ENCODE data around the gene WBP1L.

WBP1L gene

DNA sequence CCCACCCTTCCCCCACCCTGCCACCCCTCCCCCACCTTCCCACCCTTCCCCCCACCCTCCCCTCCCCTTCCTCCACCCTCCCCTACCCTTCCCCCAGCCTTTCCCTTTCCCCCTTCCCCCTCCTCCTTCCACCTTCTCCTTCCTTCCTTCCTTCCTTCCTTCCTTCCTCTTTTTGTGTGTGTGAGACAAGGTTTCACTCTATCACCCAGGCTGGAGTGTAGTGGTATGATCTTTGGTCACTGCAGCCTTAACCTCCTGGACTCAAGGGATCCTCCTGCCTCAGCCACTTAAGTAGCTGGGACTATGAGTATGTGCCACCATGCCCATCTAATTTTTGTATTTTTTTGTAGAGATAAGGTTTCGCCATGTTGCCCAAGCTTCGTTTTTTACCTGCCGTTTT is 58.2 kb downstream of the WBP1L start:
- CTCF ChIA-PET = interaction anchor here (0.6 to 2.4 kb wide), 3 partner anchors 21 to 1035 kb away, joined by 4 to 7 read pairs (median 6); no protein-coding TSS in a partner anchor

GRCh38 chr10:102802920-102803534 is 59.3 kb downstream of the WBP1L start:
- CTCF ChIA-PET = interaction anchor here (0.6 kb wide), 1 partner anchor 76 kb away, joined by 5 read pairs; no protein-coding TSS in a partner anchor
- POLR2A ChIA-PET = no interaction called here
- H3K4me3 ChIP-seq (ENCODE audit: low read depth, low read length) = no peak overlapping the region
- H3K9me3 ChIP-seq (ENCODE audit: control insufficient read depth, insufficient read depth, low read depth, low read length) = no peaks in the 10 kb centered on the region
- H3K27ac ChIP-seq (ENCODE audit: extremely low read depth, low read depth, low read length) = no peak overlapping the region
- H3K4me1 ChIP-seq (ENCODE audit: control insufficient read depth, insufficient read depth, low read length) = no peaks in the 10 kb centered on the region
- TF ChIP-seq REPIN1 (tag by site-specific recombination; IDR thresholded peaks at IDR 0.05; ENCODE audit: low read depth) = no peak
- TF ChIP-seq ZNF223 (tag by site-specific recombination; IDR thresholded peaks at IDR 0.05) = no peak
- no peak for TF ChIP-seq ZNF48 (tag by site-specific recombination; IDR thresholded peaks at IDR 0.05)
- H3K36me3 ChIP-seq (ENCODE audit: control insufficient read depth in 2 of 2, insufficient read depth in 1 of 2, low read length in 2 of 2) = peaks cover 3 to 32% of the 10 kb centered on the region in 2 experiments; a peak in 2 of 3 replicates

More for the DNA sequence above, 58.2 kb downstream of the WBP1L start:
- Histone ChIP-seq H3K27ac (ENCODE audit: extremely low read depth, low read depth, low read length) (no peak overlapping the region), H3K9me3 (ENCODE audit: control insufficient read depth, insufficient read depth, low read depth, low read length) (no peaks in the 10 kb centered on the region), H3K36me3 (ENCODE audit: control insufficient read depth in 2 of 2, insufficient read depth in 1 of 2, low read length in 2 of 2) (peaks cover 3 to 34% of the 10 kb centered on the region in 2 experiments; a peak in 2 of 3 replicates), H3K4me1 (ENCODE audit: control insufficient read depth, insufficient read depth, low read length) (no peaks in the 10 kb centered on the region), H3K4me3 (ENCODE audit: low read depth, low read length) (no peak overlapping the region)
- no peak for TF ChIP-seq ZNF530 (tag by site-specific recombination; IDR thresholded peaks at IDR 0.05; ENCODE audit: low read depth)
- TF ChIP-seq ZNF623 (tag by site-specific recombination; IDR thresholded peaks at IDR 0.05) = no peak
- TF ChIP-seq OSR2 (tag by site-specific recombination; IDR thresholded peaks at IDR 0.05) = no peak
- TF ChIP-seq ZNF76 (tag by site-specific recombination; IDR thresholded peaks at IDR 0.05; ENCODE audit: borderline replicate concordance, low read depth) = no peak
- TF ChIP-seq IKZF3 (tag by site-specific recombination; IDR thresholded peaks at IDR 0.05) = no peak
- TF ChIP-seq ZNF362 (tag by site-specific recombination; IDR thresholded peaks at IDR 0.05) = no peak
- no peak for TF ChIP-seq ZNF555 (tag by site-specific recombination; conservative IDR thresholded peaks at IDR 0.05)
- TF ChIP-seq SP3 (tag by site-specific recombination; IDR thresholded peaks at IDR 0.05) = no peak
- TF ChIP-seq ZNF837 (tag by site-specific recombination; IDR thresholded peaks at IDR 0.05) = no peak
- no peak for TF ChIP-seq ZNF624 (tag by site-specific recombination; IDR thresholded peaks at IDR 0.05)
- TF ChIP-seq TCF7L2 (IDR thresholded peaks at IDR 0.05; ENCODE audit: borderline replicate concordance, low read depth, low read length) = no peak
- no peak for TF ChIP-seq ZNF792 (tag by site-specific recombination; IDR thresholded peaks at IDR 0.05)
- TF ChIP-seq ZBTB8A (tag by site-specific recombination; IDR thresholded peaks at IDR 0.05) = no peak
- TF ChIP-seq ZNF843 (tag by site-specific recombination; IDR thresholded peaks at IDR 0.05) = no peak
- no peak for TF ChIP-seq REST (tag by site-specific recombination; IDR thresholded peaks at IDR 0.05)
- TF ChIP-seq ZNF654 (tag by site-specific recombination; IDR thresholded peaks at IDR 0.05; ENCODE audit: low read depth) = no peak
- no peak for TF ChIP-seq ZNF121 (tag by site-specific recombination; IDR thresholded peaks at IDR 0.05)
- TF ChIP-seq ZNF747 (tag by site-specific recombination; IDR thresholded peaks at IDR 0.05) = no peak
- POLR2A ChIA-PET = interaction anchor here (1.0 kb wide), 1 partner anchor 21 kb away, joined by 4 read pairs; no protein-coding TSS in a partner anchor
